Endothelial cell of umbilical vein (primary cell): ENCODE measurements around the gene URAD. TPM values are rescaled to one million over a fixed set of nuclear protein-coding genes. Genes with fewer than 3 reads are reported as not detected.

Source experiments
- BruUV-seq: library from RNA; stranded (reverse); fragments of 400-500 nt; replicated peaks from 2 replicates; lab custom pipeline; 2021; lab: Mats Ljungman, UMichigan
- CTCF ChIA-PET: fragments of 300-600, 350-600 bp; sonication (Branson Sonifier 250); formaldehyde crosslinking; loops from one replicate; lab custom pipeline; 2021; ENCODE audit warnings: antibody characterized with exemption, inconsistent platforms; lab: Charles Lee
- POLR2A ChIA-PET: fragments of 300-600, 350-600 bp; sonication (Branson Sonifier 250); formaldehyde crosslinking; loops from one replicate; lab custom pipeline; 2021; ENCODE audit warnings: antibody characterized with exemption, inconsistent platforms; lab: Charles Lee
- DNase-seq: peaks from one replicate; pipeline ENCODE4 v3.0.0-alpha.2; 2011; ENCODE audit warnings: low read depth, low spot score
- FAIRE-seq: peaks from 2 replicates; lab custom pipeline; 2011; peaks lifted over from hg19 to GRCh38; lab: Jason Lieb, UNC
- H2AFZ ChIP-seq: 2 replicates; pipeline ENCODE4 v1.6.0; 2012; ENCODE audit warnings: low read depth, low read length, control low read depth, inconsistent platforms
- H3K27ac ChIP-seq: 2 replicates; pipeline ENCODE4 v1.5.1; 2011; ENCODE audit warnings: low read depth, mild to moderate bottlenecking, control low read depth, low read length, moderate library complexity; ENCODE audit not compliant: insufficient read depth
- H3K27me3 ChIP-seq, 2 experiments: 2 replicates each; pipeline versions ENCODE4 v1.6.0 to v1.6.1; 2011; ENCODE audit warnings: low read length in 2 of 2, mixed read lengths in 1 of 2; ENCODE audit not compliant: control insufficient read depth in 2 of 2, insufficient read depth in 2 of 2
- H3K36me3 ChIP-seq, 2 experiments: 2 replicates in 1 of 2; 3 replicates in 1 of 2; pipeline ENCODE4 v1.5.1; 2011; ENCODE audit warnings: low read length in 2 of 2, mild to moderate bottlenecking in 1 of 2, moderate library complexity in 1 of 2; ENCODE audit not compliant: control insufficient read depth in 2 of 2, insufficient read depth in 2 of 2; ENCODE audit errors: extremely low read depth in 1 of 2
- H3K4me1 ChIP-seq: 3 replicates; pipeline ENCODE4 v1.5.1; 2011; ENCODE audit warnings: mild to moderate bottlenecking, low read length; ENCODE audit not compliant: control insufficient read depth, insufficient read depth; ENCODE audit errors: extremely low read depth
- H3K4me2 ChIP-seq: 2 replicates; pipeline ENCODE4 v1.6.1; 2011; ENCODE audit warnings: low read length, control low read depth, mixed read lengths; ENCODE audit not compliant: insufficient read depth
- H3K4me3 ChIP-seq, 3 experiments: fragments of 200-600 bp in 1 of 3; sonication (generic), shearing (Covaris generic) in 1 of 3; replicated peaks in 1 of 3; 2 replicates each; pipeline ENCODE4 v1.5.1; 2011 to 2016; ENCODE audit warnings: control low read depth in 3 of 3, low read length in 3 of 3, mild to moderate bottlenecking in 2 of 3, inconsistent platforms in 1 of 3, low read depth in 1 of 3, moderate library complexity in 1 of 3; ENCODE audit not compliant: insufficient read depth in 1 of 3
- H3K79me2 ChIP-seq: 2 replicates; pipeline ENCODE4 v1.6.0; 2012; ENCODE audit warnings: low read length, inconsistent platforms; ENCODE audit not compliant: control insufficient read depth, insufficient read depth
- H3K9ac ChIP-seq: replicated peaks from 2 replicates; pipeline ENCODE3; 2011; ENCODE audit warnings: low read length, control low read depth; ENCODE audit not compliant: insufficient read depth; ENCODE audit errors: extremely low read depth
- H3K9me1 ChIP-seq: replicated peaks from 3 replicates; pipeline ENCODE4 v1.6.0; 2011; ENCODE audit warnings: mild to moderate bottlenecking, low read length; ENCODE audit not compliant: control insufficient read depth, insufficient read depth; ENCODE audit errors: extremely low read depth
- H3K9me3 ChIP-seq: replicated peaks from 2 replicates; pipeline ENCODE4 v1.5.1; 2012; ENCODE audit warnings: low read length, inconsistent platforms; ENCODE audit not compliant: control insufficient read depth, insufficient read depth
- H4K20me1 ChIP-seq: replicated peaks from 2 replicates; pipeline ENCODE3; 2011; ENCODE audit warnings: mild to moderate bottlenecking, low read length; ENCODE audit not compliant: control insufficient read depth, insufficient read depth; ENCODE audit errors: extremely low read depth
- CTCF ChIP-seq, 2 donors: IDR thresholded peaks; 1 replicate in 1 of 2; 2 replicates in 1 of 2; pipeline ENCODE4 v1.5.1; 2011; ENCODE audit warnings: low read length in 2 of 2, mild to moderate bottlenecking in 2 of 2, moderate library complexity in 2 of 2, control low read depth in 1 of 2, inconsistent platforms in 1 of 2, low read depth in 1 of 2; ENCODE audit not compliant: insufficient read depth in 1 of 2; ENCODE audit errors: extremely low read depth in 1 of 2
- EZH2 ChIP-seq: IDR thresholded peaks from 2 replicates; pipeline ENCODE4 v1.6.1; 2012; ENCODE audit warnings: borderline replicate concordance, low read depth, mild to moderate bottlenecking, moderate library complexity, low read length, inconsistent platforms; ENCODE audit not compliant: severe bottlenecking
- FOS ChIP-seq: IDR thresholded peaks from 2 replicates; pipeline ENCODE4 v1.6.1; 2011; ENCODE audit warnings: mild to moderate bottlenecking, low read length, moderate library complexity, borderline replicate concordance; ENCODE audit not compliant: insufficient read depth
- GATA2 ChIP-seq: IDR thresholded peaks from 2 replicates; pipeline ENCODE4 v1.7.0; 2011; ENCODE audit warnings: low read depth, mild to moderate bottlenecking, moderate library complexity, mixed read lengths, low read length; ENCODE audit not compliant: insufficient read length, insufficient read depth
- JUN ChIP-seq: IDR thresholded peaks from 2 replicates; pipeline ENCODE4 v1.6.1; 2011; ENCODE audit warnings: borderline replicate concordance, low read depth; ENCODE audit not compliant: insufficient read length, insufficient read depth
- POLR2AphosphoS5 ChIP-seq: IDR thresholded peaks from 2 replicates; pipeline ENCODE4 v1.6.1; 2012; ENCODE audit warnings: low read depth, mild to moderate bottlenecking, control low read depth, low read length, moderate library complexity; ENCODE audit not compliant: insufficient read depth
- dilution Hi-C: fragments of 300-500 bp; cut with MboI; formaldehyde crosslinking; loops from one replicate; pipeline ENCODE4 v1.15.0; 2019; ENCODE audit warnings: low sequenced_read_pairs; ENCODE audit not compliant: extremely low pct_ligation_motif_present
- intact Hi-C: fragments of 100-400 bp; cut with micrococcal nuclease; formaldehyde crosslinking; loops from one replicate; pipeline ENCODE4 v1.10.0; 2022
- polyA plus RNA-seq, 4 experiments: library from polyadenylated mRNA; depleted of rRNA in 3 of 4; stranded (reverse) in 3 of 4; unstranded in 1 of 4; fragments of >200 nt; gene quantifications; 2 replicates each; pipeline versions ENCODE4 v1.2.1 to v1.2.3, GENCODE V29; 2011 to 2012; ENCODE audit warnings: missing spikeins in 1 of 4
- total RNA-seq: library from RNA; stranded (reverse); gene quantifications from 2 replicates; pipeline ENCODE4 v1.2.3, GENCODE V29; 2021
- TF ChIP-seq, protein P1 (sequence below): IDR thresholded peaks from 2 replicates; pipeline ENCODE4 v1.6.1; 2011; ENCODE audit not compliant: insufficient read depth, insufficient read length

URAD gene
- total and polyA plus RNA-seq, 2 donors (not counting 3 experiments of a cell fraction or from before 2014, with no cell fraction given) = not detected

GRCh38 chr13:27933580-27934328 is 54.7 kb downstream of the URAD start:
- no peak overlapping the region for H3K9ac ChIP-seq
- no peak for FAIRE-seq
- POLR2A ChIA-PET = no interaction called here

GRCh38 chr13:27933118-27933517 is 55.4 kb downstream of the URAD start:
- TF ChIP-seq GATA2 (no peak), FOS (no peak), JUN (no peak), CTCF (IDR thresholded peaks at IDR 0.05; ENCODE audit: extremely low read depth in 1 of 2, insufficient read depth in 1 of 2, low read depth in 1 of 2, low read length in 2 of 2) (no peak), POLR2AphosphoS5 (no peak)
- TF ChIP-seq, protein P1, sequence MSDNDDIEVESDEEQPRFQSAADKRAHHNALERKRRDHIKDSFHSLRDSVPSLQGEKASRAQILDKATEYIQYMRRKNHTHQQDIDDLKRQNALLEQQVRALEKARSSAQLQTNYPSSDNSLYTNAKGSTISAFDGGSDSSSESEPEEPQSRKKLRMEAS = no peak
- peaks cover 29 to 36% of the 10 kb centered on the region in 2 experiments for H3K27me3 ChIP-seq
- H3K4me3 ChIP-seq = no peak overlapping the region
- no peaks in the 10 kb centered on the region for H3K79me2 ChIP-seq
- H3K9me1 ChIP-seq = no peaks in the 10 kb centered on the region
- POLR2A ChIA-PET = no interaction called here
- intact Hi-C loops (no loop called here), dilution Hi-C loops (no loop called here)
- H3K4me1 ChIP-seq = no peaks in the 10 kb centered on the region
- no peak for FAIRE-seq
- no peak for DNase-seq
- no peak overlapping the region for H3K27ac ChIP-seq
- no peaks in the 10 kb centered on the region for H4K20me1 ChIP-seq
- CTCF ChIA-PET = interaction anchor here (0.8 to 1.4 kb wide), 5 partner anchors 9 to 103 kb away, joined by 3 to 5 read pairs (median 4); no protein-coding TSS in a partner anchor
- H3K9me3 ChIP-seq = no peaks in the 10 kb centered on the region
- no peak overlapping the region for H3K9ac ChIP-seq
- H3K4me2 ChIP-seq = no peak overlapping the region
- no TSS peak for BruUV-seq
- H3K36me3 ChIP-seq = no peaks in the 10 kb centered on the region
- H2AFZ ChIP-seq = no peak overlapping the region

More at GRCh38 chr13:27933580-27934328, 54.7 kb downstream of the URAD start:
- intact Hi-C loops = no loop called here
- H3K4me2 ChIP-seq = no peak overlapping the region
- no peak for DNase-seq
- no TSS peak for BruUV-seq
- dilution Hi-C loops = no loop called here
- peaks cover 2% of the 10 kb centered on the region for H4K20me1 ChIP-seq
- peaks cover 23 to 30% of the 10 kb centered on the region in 2 experiments for H3K27me3 ChIP-seq
- no peaks in the 10 kb centered on the region for H3K79me2 ChIP-seq
- no peaks in the 10 kb centered on the region for H3K9me1 ChIP-seq
- CTCF ChIA-PET = interaction anchor here (0.6 to 1.4 kb wide), 6 partner anchors 10 to 839 kb away, joined by 3 to 5 read pairs (median 4); no protein-coding TSS in a partner anchor
- H2AFZ ChIP-seq = no peak overlapping the region
- H3K27ac ChIP-seq = no peak overlapping the region
- no peak for TF ChIP-seq GATA2
- TF ChIP-seq EZH2 = no peak
- no peaks in the 10 kb centered on the region for H3K9me3 ChIP-seq
- no peak overlapping the region for H3K4me3 ChIP-seq
- H3K36me3 ChIP-seq = no peaks in the 10 kb centered on the region
- H3K4me1 ChIP-seq = no peaks in the 10 kb centered on the region
